SK-N-SH (cell line): ENCODE results near the gene PSD2. TPM values are rescaled to one million over a fixed set of nuclear protein-coding genes. Genes with fewer than 3 reads are reported as not detected.

Experiments
- CTCF ChIA-PET: fragments of 300-600, 350-600 bp; formaldehyde crosslinking; extraction: SDS; loops from one replicate; lab custom pipeline; 2021; lab: Yijun Ruan, JAX
- POLR2A ChIA-PET: fragments of 350-600 bp; sonication (Branson Sonifier 250); formaldehyde crosslinking; extraction: SDS; loops from one replicate; lab custom pipeline; 2020; ENCODE audit warnings: antibody characterized with exemption, inconsistent platforms; lab: Yijun Ruan, JAX
- DNase-seq: peaks from one replicate; pipeline ENCODE4 v3.0.0; 2012
- H2AFZ ChIP-seq: fragments of 200-600 bp; sonication (generic); 2 replicates; pipeline ENCODE4 v1.8.1; 2016; ENCODE audit warnings: antibody characterized with exemption, mild to moderate bottlenecking, low read depth
- H3F3A ChIP-seq: fragments of 200-600 bp; sonication (generic); replicated peaks from 2 replicates; pipeline ENCODE3; 2016; ENCODE audit warnings: antibody characterized with exemption, mild to moderate bottlenecking; ENCODE audit not compliant: insufficient read depth
- H3K27ac ChIP-seq, 2 experiments: fragments of 200-500 bp in 1 of 2; fragments of 200-600 bp in 1 of 2; sonication (Bioruptor generic) in 1 of 2; sonication (generic), shearing (Covaris generic) in 1 of 2; 2 replicates each; pipeline versions ENCODE4 v1.5.1 to v1.6.1; 2014 to 2016; ENCODE audit warnings: low read depth in 2 of 2, inconsistent platforms in 1 of 2, low read length in 1 of 2, mild to moderate bottlenecking in 1 of 2, mixed read lengths in 1 of 2
- H3K27me3 ChIP-seq: fragments of 200-600 bp; sonication (generic), shearing (Covaris generic); 2 replicates; pipeline ENCODE4 v1.6.1; 2016; ENCODE audit warnings: mixed run types; ENCODE audit not compliant: insufficient read depth
- H3K36me3 ChIP-seq, 2 experiments: fragments of 200-500 bp in 1 of 2; fragments of 200-600 bp in 1 of 2; sonication (Bioruptor generic) in 1 of 2; sonication (generic) in 1 of 2; replicated peaks in 1 of 2; 2 replicates each; pipeline versions ENCODE3 to v1.5.1; 2014 to 2016; ENCODE audit warnings: low read length in 1 of 2, mild to moderate bottlenecking in 1 of 2; ENCODE audit not compliant: insufficient read depth in 2 of 2, control insufficient read depth in 1 of 2
- H3K4me1 ChIP-seq, 2 experiments: fragments of 200-500 bp in 1 of 2; fragments of 200-600 bp in 1 of 2; sonication (Bioruptor generic) in 1 of 2; sonication (generic), shearing (Covaris generic) in 1 of 2; 2 replicates each; pipeline versions ENCODE4 v1.5.1 to v1.6.1; 2014 to 2016; ENCODE audit warnings: low read depth in 1 of 2, low read length in 1 of 2, mixed run types in 1 of 2; ENCODE audit not compliant: insufficient read depth in 2 of 2, control insufficient read depth in 1 of 2
- H3K4me2 ChIP-seq: fragments of 200-600 bp; sonication (generic), shearing (Covaris generic); 2 replicates; pipeline ENCODE4 v1.6.1; 2017; ENCODE audit warnings: mixed run types
- H3K4me3 ChIP-seq, 2 experiments: fragments of 200-500 bp in 1 of 2; fragments of 200-600 bp in 1 of 2; sonication (Bioruptor generic) in 1 of 2; sonication (generic), shearing (Covaris generic) in 1 of 2; 2 replicates each; pipeline versions ENCODE4 v1.5.1 to v1.8.1; 2014 to 2016; ENCODE audit warnings: low read depth in 2 of 2, inconsistent platforms in 1 of 2, low read length in 1 of 2, mild to moderate bottlenecking in 1 of 2, mixed read lengths in 1 of 2, moderate library complexity in 1 of 2
- H3K79me2 ChIP-seq: fragments of 200-600 bp; sonication (generic); 2 replicates; pipeline ENCODE4 v1.8.1; 2017; ENCODE audit warnings: mild to moderate bottlenecking; ENCODE audit not compliant: insufficient read depth
- H3K9ac ChIP-seq: fragments of 200-600 bp; sonication (generic); 2 replicates; pipeline ENCODE4 v1.6.1; 2017; ENCODE audit warnings: mixed run types
- H3K9me2 ChIP-seq: fragments of 200-600 bp; sonication (generic); 2 replicates; pipeline ENCODE4 v1.6.1; 2017; ENCODE audit warnings: mixed run types
- H3K9me3 ChIP-seq: fragments of 200-600 bp; sonication (generic); 2 replicates; pipeline ENCODE4 v1.6.1; 2017; ENCODE audit warnings: mixed run types, mild to moderate bottlenecking, moderate library complexity
- H4K20me1 ChIP-seq: fragments of 200-600 bp; sonication (generic); 2 replicates; pipeline ENCODE4 v1.6.1; 2017; ENCODE audit warnings: mild to moderate bottlenecking, mixed run types; ENCODE audit not compliant: insufficient read depth
- EZH2phosphoT487 ChIP-seq: fragments of 200-600 bp; sonication (generic); IDR thresholded peaks from 2 replicates; pipeline ENCODE4 v1.6.1; 2017; ENCODE audit warnings: low read depth, mixed run types, mild to moderate bottlenecking, antibody characterized with exemption, moderate library complexity, borderline replicate concordance
- FOXJ3 ChIP-seq: sonication (generic); formaldehyde crosslinking; IDR thresholded peaks from 2 replicates; pipeline ENCODE4 v1.5.1; 2020; ENCODE audit warnings: mild to moderate bottlenecking, missing genetic modification reagents
- GATA2 ChIP-seq: sonication (generic); formaldehyde crosslinking; IDR thresholded peaks from 2 replicates; pipeline ENCODE4 v1.5.0; 2020; ENCODE audit warnings: mild to moderate bottlenecking, missing genetic modification reagents
- MEF2A ChIP-seq: IDR thresholded peaks from 2 replicates; pipeline ENCODE4 v1.4.0; 2012; ENCODE audit warnings: low read depth, borderline replicate concordance
- NRF1 ChIP-seq: IDR thresholded peaks from 2 replicates; pipeline ENCODE4 v1.6.1; 2012; ENCODE audit warnings: low read depth, mild to moderate bottlenecking, low read length
- SIN3A ChIP-seq: IDR thresholded peaks from 2 replicates; pipeline ENCODE4 v1.6.1; 2012; ENCODE audit warnings: low read depth, mild to moderate bottlenecking, low read length, moderate library complexity, borderline replicate concordance
- SMC3 ChIP-seq: IDR thresholded peaks from 2 replicates; pipeline ENCODE4 v1.6.1; 2012; ENCODE audit warnings: low read depth, low read length, improper control_type of control experiment
- TCF12 ChIP-seq: IDR thresholded peaks from 2 replicates; pipeline ENCODE4 v1.4.0; 2012
- YY1 ChIP-seq: IDR thresholded peaks from 2 replicates; pipeline ENCODE4 v1.4.0; 2012; ENCODE audit warnings: low read depth, mild to moderate bottlenecking
- WGBS: methylation state at CpG from one replicate; pipeline ENCODE4 v1.1.6; 2017; ENCODE audit warnings: low lambda C conversion rate; 5-methylcytosine and 5-hydroxymethylcytosine counted together
- polyA plus RNA-seq, 3 experiments: library from polyadenylated mRNA; depleted of rRNA; stranded (reverse); fragments of >200 nt; gene quantifications; 2 replicates each; pipeline ENCODE4 v1.2.3, GENCODE V29; 2012
- TF ChIP-seq, protein P1 (sequence below): IDR thresholded peaks from 2 replicates; pipeline ENCODE4 v1.6.1; 2012; ENCODE audit warnings: mild to moderate bottlenecking, low read depth, low read length, moderate library complexity
- TF ChIP-seq, protein P2 (sequence below): IDR thresholded peaks from 2 replicates; pipeline ENCODE4 v1.4.0; 2012; ENCODE audit warnings: low read depth, borderline replicate concordance
- TF ChIP-seq, protein P3 (sequence below): fragments of 150-350 bp; IDR thresholded peaks from 2 replicates; pipeline ENCODE4 v1.6.1; 2017; ENCODE audit warnings: antibody characterized with exemption, low read length, low read depth, borderline replicate concordance

Gene PSD2
- polyA plus RNA-seq, 1 of the 3 experiments (the other 2 are of a cell fraction), result 0.15 TPM

DNA sequence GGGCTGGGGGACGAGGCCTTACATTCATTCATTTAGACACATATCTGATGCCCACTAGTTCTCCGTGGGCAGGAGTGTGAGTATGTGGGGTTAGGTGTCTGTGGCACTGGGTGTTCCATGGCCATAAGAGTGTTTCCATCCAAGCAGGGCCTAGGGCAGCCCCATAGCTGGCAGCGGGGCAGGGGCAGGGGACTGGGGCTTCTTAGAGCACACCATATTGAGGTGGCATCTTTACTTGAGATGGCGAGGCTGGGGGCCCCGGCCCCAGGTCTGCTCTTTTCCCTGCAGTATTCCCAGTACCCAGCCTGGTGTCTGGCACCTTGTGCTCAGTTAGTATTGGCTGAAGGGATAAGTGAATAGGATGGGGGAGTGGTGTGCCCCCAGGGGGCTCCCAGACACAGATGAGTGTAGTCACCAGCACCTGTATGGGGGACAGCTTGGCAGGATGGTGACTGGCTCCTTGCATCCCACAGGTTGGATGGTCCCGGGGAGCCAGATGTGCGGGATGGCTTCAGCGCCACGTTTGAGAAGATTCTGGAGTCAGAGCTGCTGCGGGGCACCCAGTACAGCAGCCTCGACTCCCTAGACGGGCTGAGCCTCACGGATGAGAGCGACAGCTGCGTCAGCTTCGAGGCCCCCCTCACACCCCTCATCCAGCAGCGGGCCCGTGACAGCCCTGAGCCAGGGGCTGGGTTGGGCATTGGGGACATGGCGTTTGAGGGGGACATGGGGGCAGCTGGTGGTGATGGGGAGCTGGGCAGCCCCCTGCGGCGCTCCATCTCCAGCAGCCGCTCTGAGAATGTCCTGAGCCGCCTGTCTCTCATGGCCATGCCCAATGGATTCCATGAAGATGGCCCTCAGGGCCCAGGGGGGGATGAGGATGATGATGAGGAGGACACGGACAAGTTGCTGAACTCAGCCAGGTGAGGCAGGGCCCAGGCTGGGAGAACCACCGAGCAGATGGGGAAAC, 17.5 kb downstream of the PSD2 start:
- Histone ChIP-seq H3K27me3 (peaks cover 4% of the 10 kb centered on the region; the same call in 1 of the 2 replicates), H3F3A (peaks cover 3% of the 10 kb centered on the region), H3K9me2 (no peaks in the 10 kb centered on the region), H2AFZ (no peak overlapping the region), H3K9ac (no peak overlapping the region), H3K36me3 (no peaks in the 10 kb centered on the region), H3K4me2 (no peak overlapping the region), H3K79me2 (no peaks in the 10 kb centered on the region), H3K27ac (no peak overlapping the region), H3K9me3 (no peaks in the 10 kb centered on the region), H3K4me3 (no peak overlapping the region), H4K20me1 (no peaks in the 10 kb centered on the region), H3K4me1 (peaks cover 0 to 4% of the 10 kb centered on the region in 2 experiments; a peak in 1 of 4 replicates)
- DNase-seq, result no peak
- WGBS, result 65% methylated on average over 22 of the region's 25 CpGs
- TF ChIP-seq SMC3 (no peak), FOXJ3 (CRISPR knock-in tag) (no peak), EZH2phosphoT487 (no peak)
- TF ChIP-seq, protein P1, sequence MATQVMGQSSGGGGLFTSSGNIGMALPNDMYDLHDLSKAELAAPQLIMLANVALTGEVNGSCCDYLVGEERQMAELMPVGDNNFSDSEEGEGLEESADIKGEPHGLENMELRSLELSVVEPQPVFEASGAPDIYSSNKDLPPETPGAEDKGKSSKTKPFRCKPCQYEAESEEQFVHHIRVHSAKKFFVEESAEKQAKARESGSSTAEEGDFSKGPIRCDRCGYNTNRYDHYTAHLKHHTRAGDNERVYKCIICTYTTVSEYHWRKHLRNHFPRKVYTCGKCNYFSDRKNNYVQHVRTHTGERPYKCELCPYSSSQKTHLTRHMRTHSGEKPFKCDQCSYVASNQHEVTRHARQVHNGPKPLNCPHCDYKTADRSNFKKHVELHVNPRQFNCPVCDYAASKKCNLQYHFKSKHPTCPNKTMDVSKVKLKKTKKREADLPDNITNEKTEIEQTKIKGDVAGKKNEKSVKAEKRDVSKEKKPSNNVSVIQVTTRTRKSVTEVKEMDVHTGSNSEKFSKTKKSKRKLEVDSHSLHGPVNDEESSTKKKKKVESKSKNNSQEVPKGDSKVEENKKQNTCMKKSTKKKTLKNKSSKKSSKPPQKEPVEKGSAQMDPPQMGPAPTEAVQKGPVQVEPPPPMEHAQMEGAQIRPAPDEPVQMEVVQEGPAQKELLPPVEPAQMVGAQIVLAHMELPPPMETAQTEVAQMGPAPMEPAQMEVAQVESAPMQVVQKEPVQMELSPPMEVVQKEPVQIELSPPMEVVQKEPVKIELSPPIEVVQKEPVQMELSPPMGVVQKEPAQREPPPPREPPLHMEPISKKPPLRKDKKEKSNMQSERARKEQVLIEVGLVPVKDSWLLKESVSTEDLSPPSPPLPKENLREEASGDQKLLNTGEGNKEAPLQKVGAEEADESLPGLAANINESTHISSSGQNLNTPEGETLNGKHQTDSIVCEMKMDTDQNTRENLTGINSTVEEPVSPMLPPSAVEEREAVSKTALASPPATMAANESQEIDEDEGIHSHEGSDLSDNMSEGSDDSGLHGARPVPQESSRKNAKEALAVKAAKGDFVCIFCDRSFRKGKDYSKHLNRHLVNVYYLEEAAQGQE, result no peak
- ChIA-PET POLR2A (no interaction called here), CTCF (interaction anchor here (0.8 to 4.4 kb wide), 4 partner anchors 25 to 155 kb away, joined by 3 to 29 read pairs (median 7); no protein-coding TSS in a partner anchor)

DNA sequence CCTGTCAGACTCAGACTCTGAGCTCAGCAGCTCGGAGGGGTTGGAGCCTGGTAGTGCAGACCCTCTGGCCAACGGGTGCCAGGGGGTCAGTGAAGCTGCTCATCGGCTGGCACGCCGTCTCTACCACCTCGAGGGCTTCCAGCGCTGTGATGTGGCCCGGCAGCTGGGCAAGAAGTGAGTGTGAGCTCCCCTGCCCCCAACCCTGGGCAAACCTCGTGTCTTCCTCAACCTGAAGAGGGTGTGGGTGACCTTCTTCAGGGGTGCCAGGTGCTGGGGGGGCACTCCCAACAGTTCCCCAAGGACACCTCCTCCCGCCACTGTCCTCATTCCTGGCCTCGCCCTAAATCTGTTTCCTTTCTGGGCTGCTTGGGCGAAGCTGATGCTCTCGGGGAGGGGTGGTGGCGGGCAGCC, 18.6 kb downstream of the PSD2 start:
- Histone ChIP-seq H3K36me3 (no peaks in the 10 kb centered on the region), H3K4me3 (no peak overlapping the region), H4K20me1 (no peaks in the 10 kb centered on the region), H3K9me3 (0 out of 2 replicates have a peak, but pooled peaks cover 5% of the 10 kb centered on the region), H3K9ac (no peak overlapping the region), H3F3A (peaks cover 3% of the 10 kb centered on the region)
- no peak for DNase-seq
- CTCF ChIA-PET, result interaction anchor here (0.7 to 4.4 kb wide), 3 partner anchors 17 to 154 kb away, joined by 3 to 29 read pairs (median 10); no protein-coding TSS in a partner anchor
- TF ChIP-seq, protein P2, sequence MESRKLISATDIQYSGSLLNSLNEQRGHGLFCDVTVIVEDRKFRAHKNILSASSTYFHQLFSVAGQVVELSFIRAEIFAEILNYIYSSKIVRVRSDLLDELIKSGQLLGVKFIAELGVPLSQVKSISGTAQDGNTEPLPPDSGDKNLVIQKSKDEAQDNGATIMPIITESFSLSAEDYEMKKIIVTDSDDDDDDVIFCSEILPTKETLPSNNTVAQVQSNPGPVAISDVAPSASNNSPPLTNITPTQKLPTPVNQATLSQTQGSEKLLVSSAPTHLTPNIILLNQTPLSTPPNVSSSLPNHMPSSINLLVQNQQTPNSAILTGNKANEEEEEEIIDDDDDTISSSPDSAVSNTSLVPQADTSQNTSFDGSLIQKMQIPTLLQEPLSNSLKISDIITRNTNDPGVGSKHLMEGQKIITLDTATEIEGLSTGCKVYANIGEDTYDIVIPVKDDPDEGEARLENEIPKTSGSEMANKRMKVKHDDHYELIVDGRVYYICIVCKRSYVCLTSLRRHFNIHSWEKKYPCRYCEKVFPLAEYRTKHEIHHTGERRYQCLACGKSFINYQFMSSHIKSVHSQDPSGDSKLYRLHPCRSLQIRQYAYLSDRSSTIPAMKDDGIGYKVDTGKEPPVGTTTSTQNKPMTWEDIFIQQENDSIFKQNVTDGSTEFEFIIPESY, result no peak
- no peak for TF ChIP-seq SIN3A
- TF ChIP-seq YY1, result no peak
- no peak for TF ChIP-seq TCF12
- TF ChIP-seq MEF2A, result no peak
- no peak for TF ChIP-seq GATA2 (CRISPR knock-in tag)
- TF ChIP-seq, protein P3, sequence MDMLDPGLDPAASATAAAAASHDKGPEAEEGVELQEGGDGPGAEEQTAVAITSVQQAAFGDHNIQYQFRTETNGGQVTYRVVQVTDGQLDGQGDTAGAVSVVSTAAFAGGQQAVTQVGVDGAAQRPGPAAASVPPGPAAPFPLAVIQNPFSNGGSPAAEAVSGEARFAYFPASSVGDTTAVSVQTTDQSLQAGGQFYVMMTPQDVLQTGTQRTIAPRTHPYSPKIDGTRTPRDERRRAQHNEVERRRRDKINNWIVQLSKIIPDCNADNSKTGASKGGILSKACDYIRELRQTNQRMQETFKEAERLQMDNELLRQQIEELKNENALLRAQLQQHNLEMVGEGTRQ, result no peak
- TF ChIP-seq NRF1, result no peak
- TF ChIP-seq, all 33 proteins: peak for 0
- Histone ChIP-seq H3K4me2 (no peak overlapping the region), H3K9me2 (no peaks in the 10 kb centered on the region), H3K27ac (no peak overlapping the region), H2AFZ (no peak overlapping the region), H3K4me1 (peaks cover 0 to 4% of the 10 kb centered on the region in 2 experiments; a peak in 1 of 4 replicates), H3K27me3 (peaks cover 4% of the 10 kb centered on the region; the same call in 1 of the 2 replicates), H3K79me2 (no peaks in the 10 kb centered on the region)
- WGBS, result 46% methylated on average over 7 of the region's 14 CpGs
- POLR2A ChIA-PET, result no interaction called here
